Neural cell (in vitro differentiated cells): ENCODE data around the gene SALL2. TPM values are rescaled to one million over a fixed set of nuclear protein-coding genes. Genes with fewer than 3 reads are reported as not detected.

Experiments used
- H2AFZ ChIP-seq: fragments of 200-600, 300-800 bp; sonication (generic), shearing (Covaris generic); 2 replicates; pipeline ENCODE4 v1.6.0; 2014; ENCODE audit warnings: low read depth, mild to moderate bottlenecking, antibody characterized with exemption, low read length, moderate library complexity
- H3F3A ChIP-seq: fragments of 200-600 bp; shearing (Covaris generic); 2 replicates; pipeline ENCODE4 v1.6.1; 2016; ENCODE audit warnings: mild to moderate bottlenecking, moderate library complexity, mixed read lengths, antibody characterized with exemption, low read length; ENCODE audit not compliant: insufficient read depth, poor library complexity, severe bottlenecking
- H3K27ac ChIP-seq: fragments of 200-600, 300-800 bp; sonication (generic), shearing (Covaris generic); 2 replicates; pipeline ENCODE4 v1.5.1; 2014; ENCODE audit warnings: mild to moderate bottlenecking, low read length, moderate library complexity
- H3K27me3 ChIP-seq: fragments of 300-800, 200-600 bp; sonication (generic), shearing (Covaris generic); 2 replicates; pipeline ENCODE4 v1.6.0; 2014; ENCODE audit warnings: mild to moderate bottlenecking, low read depth, low read length, moderate library complexity; ENCODE audit not compliant: insufficient read depth
- H3K36me3 ChIP-seq: fragments of 300-800, 200-600 bp; sonication (generic), shearing (Covaris generic); 2 replicates; pipeline ENCODE4 v1.5.1; 2014; ENCODE audit warnings: mild to moderate bottlenecking, antibody characterized with exemption, low read length, moderate library complexity; ENCODE audit not compliant: insufficient read depth
- H3K4me2 ChIP-seq: fragments of 300-800, 200-600 bp; sonication (generic), shearing (Covaris generic); 2 replicates; pipeline ENCODE4 v1.6.0; 2014; ENCODE audit warnings: mild to moderate bottlenecking, low read length
- H3K4me3 ChIP-seq: fragments of 300-800, 200-600 bp; sonication (generic), shearing (Covaris generic); 2 replicates; pipeline ENCODE4 v1.5.1; 2014; ENCODE audit warnings: mild to moderate bottlenecking, low read length, moderate library complexity
- H3K79me2 ChIP-seq: fragments of 200-600 bp; shearing (Covaris generic); replicated peaks from 2 replicates; pipeline ENCODE4 v1.6.0; 2014; ENCODE audit warnings: mild to moderate bottlenecking, low read length, moderate library complexity; ENCODE audit not compliant: insufficient read depth
- H3K9ac ChIP-seq: fragments of 300-800, 200-600 bp; sonication (generic), shearing (Covaris generic); 2 replicates; pipeline ENCODE4 v1.6.1; 2016; ENCODE audit warnings: mild to moderate bottlenecking, low read length, mixed read lengths
- H3K9me2 ChIP-seq: fragments of 200-600 bp; shearing (Covaris generic); 2 replicates; pipeline ENCODE4 v1.6.1; 2016; ENCODE audit warnings: mild to moderate bottlenecking, low read length, mixed read lengths; ENCODE audit not compliant: insufficient read depth
- H3K9me3 ChIP-seq: fragments of 200-600, 300-800 bp; sonication (generic), shearing (Covaris generic); 2 replicates; pipeline ENCODE4 v1.6.1; 2016; ENCODE audit warnings: mild to moderate bottlenecking, mixed run types, low read length, moderate library complexity, mixed read lengths
- H4K20me1 ChIP-seq: fragments of 200-600 bp; shearing (Covaris generic); 2 replicates; pipeline ENCODE4 v1.6.1; 2016; ENCODE audit warnings: mild to moderate bottlenecking, mixed run types; ENCODE audit not compliant: insufficient read depth
- CTCF ChIP-seq: fragments of 450-650 bp; IDR thresholded peaks from 2 replicates; pipeline ENCODE4 v1.5.1; 2014; ENCODE audit warnings: antibody characterized with exemption, mild to moderate bottlenecking, moderate library complexity; ENCODE audit not compliant: poor library complexity, severe bottlenecking
- EP300 ChIP-seq: fragments of 450-650 bp; conservative IDR thresholded peaks from 2 replicates; pipeline ENCODE4 v1.6.1; 2014; ENCODE audit warnings: antibody characterized with exemption, mild to moderate bottlenecking, moderate library complexity; ENCODE audit not compliant: poor library complexity, severe bottlenecking
- MXI1 ChIP-seq: fragments of 450-650 bp; conservative IDR thresholded peaks from 2 replicates; pipeline ENCODE4 v1.6.1; 2014; ENCODE audit warnings: antibody characterized with exemption, mild to moderate bottlenecking; ENCODE audit not compliant: poor library complexity, severe bottlenecking
- REST ChIP-seq: IDR thresholded peaks from 2 replicates; pipeline ENCODE4 v1.6.1; 2012; ENCODE audit warnings: borderline replicate concordance
- TAF1 ChIP-seq: IDR thresholded peaks from 2 replicates; pipeline ENCODE4 v1.6.1; 2012; ENCODE audit warnings: low read depth
- polyA plus RNA-seq: library from polyadenylated mRNA; depleted of rRNA; stranded (reverse); fragments of >200 nt; gene quantifications from 2 replicates; pipeline ENCODE4 v1.2.3, GENCODE V29; 2014

SALL2 gene
- polyA plus RNA-seq, 1 donor from 2014 or later: 23.6 TPM

DNA sequence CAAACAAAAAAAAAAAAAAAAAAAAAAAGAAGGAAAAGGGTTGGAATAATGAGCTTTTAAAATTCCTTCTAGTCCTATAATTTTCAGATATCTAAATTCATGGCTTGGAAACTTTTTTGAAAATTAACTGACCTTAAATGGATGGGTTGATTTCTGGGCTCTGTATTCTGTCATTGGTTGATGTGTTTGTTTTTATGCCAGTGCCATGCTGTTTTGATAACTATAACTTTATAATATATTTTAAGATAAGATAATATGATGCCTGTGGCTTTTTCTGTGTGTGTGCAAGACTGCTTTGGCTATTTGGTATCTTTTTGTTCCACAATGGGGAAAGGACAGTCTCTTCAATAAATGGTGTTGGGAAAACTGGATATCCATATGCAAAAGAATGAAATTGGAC is 46.5 kb upstream of the SALL2 start:
- Histone ChIP-seq H3K27me3 (no peaks in the 10 kb centered on the region), H3F3A (no peaks in the 10 kb centered on the region), H3K27ac (no peak overlapping the region), H3K4me3 (no peak overlapping the region), H3K9ac (no peak overlapping the region), H3K9me3 (no peaks in the 10 kb centered on the region), H3K79me2 (no peaks in the 10 kb centered on the region), H4K20me1 (no peaks in the 10 kb centered on the region), H3K36me3 (no peaks in the 10 kb centered on the region), H3K9me2 (no peaks in the 10 kb centered on the region), H3K4me2 (no peak overlapping the region), H2AFZ (no peak overlapping the region)
- TF ChIP-seq REST (no peak), CTCF (no peak), EP300 (no peak), MXI1 (no peak), TAF1 (no peak)

- Histone ChIP-seq H3K9ac (no peak overlapping the region), H3K36me3 (no peaks in the 10 kb centered on the region), H3F3A (no peaks in the 10 kb centered on the region), H3K27ac (no peak overlapping the region), H3K79me2 (no peaks in the 10 kb centered on the region), H3K9me2 (no peaks in the 10 kb centered on the region), H3K4me2 (no peak overlapping the region), H3K9me3 (no peaks in the 10 kb centered on the region), H3K4me3 (no peak overlapping the region), H3K27me3 (no peaks in the 10 kb centered on the region), H4K20me1 (no peaks in the 10 kb centered on the region), H2AFZ (no peak overlapping the region)
- TF ChIP-seq TAF1: no peak
- no peak for TF ChIP-seq CTCF
- TF ChIP-seq REST: no peak
Observed at GRCh38 chr14:21558703-21559170, 32.6 kb upstream of the SALL2 start.
